Endothelial cell (in vitro differentiated cells): ENCODE results near the gene B3GAT1. TPM values are rescaled to one million over a fixed set of nuclear protein-coding genes. Genes with fewer than 3 reads are reported as not detected.

Source experiments
- DNase-seq: peaks from one replicate; pipeline ENCODE4 v3.0.0; 2021; ENCODE audit warnings: low spot score
- H3K27ac Mint-ChIP-seq: one replicate; pipeline ENCODE4 v1.8.0; 2021; ENCODE audit warnings: mixed read lengths, inconsistent platforms; ENCODE audit not compliant: unreplicated experiment
- H3K27me3 Mint-ChIP-seq: one replicate; pipeline ENCODE4 v1.8.0; 2021; ENCODE audit warnings: mild to moderate bottlenecking, moderate library complexity, mixed read lengths, inconsistent platforms; ENCODE audit not compliant: unreplicated experiment
- H3K36me3 Mint-ChIP-seq: one replicate; pipeline ENCODE4 v1.8.0; 2021; ENCODE audit warnings: mild to moderate bottlenecking, low read depth, mixed read lengths, inconsistent platforms; ENCODE audit not compliant: unreplicated experiment
- H3K4me1 Mint-ChIP-seq: one replicate; pipeline ENCODE4 v1.8.0; 2021; ENCODE audit warnings: mild to moderate bottlenecking, mixed read lengths, inconsistent platforms; ENCODE audit not compliant: unreplicated experiment
- H3K4me3 Mint-ChIP-seq: one replicate; pipeline ENCODE4 v1.8.0; 2021; ENCODE audit warnings: mild to moderate bottlenecking, mixed read lengths, inconsistent platforms; ENCODE audit not compliant: unreplicated experiment
- H3K9me3 Mint-ChIP-seq: one replicate; pipeline ENCODE4 v1.8.0; 2021; ENCODE audit warnings: mixed read lengths, inconsistent platforms; ENCODE audit not compliant: unreplicated experiment
- CTCF ChIP-seq: fragments of 200-600 bp; sonication (generic); IDR thresholded peaks from one replicate; pipeline ENCODE4 v1.5.0; 2021; ENCODE audit warnings: antibody characterized with exemption; ENCODE audit not compliant: unreplicated experiment
- total RNA-seq: library from RNA; stranded (reverse); fragmentation: NEBNext Ultra II Directional; extraction: Animal tissue kit (Norgen Biotek cat#: 25700); gene quantifications from one replicate; pipeline ENCODE4 v1.2.1, GENCODE V29; 2021; ENCODE audit not compliant: unreplicated experiment

The B3GAT1 gene
- total RNA-seq, 1 donor from 2014 or later = 18.2 TPM

DNA sequence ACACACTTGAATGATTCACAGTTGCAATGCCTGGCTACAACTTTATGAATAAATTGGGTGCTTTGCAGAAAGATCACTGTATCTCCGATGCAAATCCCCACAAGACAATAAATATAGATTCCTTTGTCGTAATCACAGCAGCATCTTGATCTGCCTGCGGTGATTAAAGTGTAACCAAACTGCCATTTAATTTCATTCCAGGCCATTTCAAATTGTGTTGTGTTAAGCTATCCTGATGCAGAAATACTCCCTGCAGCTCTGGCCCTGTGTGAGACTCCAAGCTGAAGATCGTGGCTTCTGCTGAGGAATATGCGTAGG lies 40.8 kb upstream of the B3GAT1 start:
- no peak for TF ChIP-seq CTCF
- Mint-ChIP-seq H3K27me3 (peaks cover 7% of the 10 kb centered on the region), H3K9me3 (no peaks in the 10 kb centered on the region), H3K4me1 (no peaks in the 10 kb centered on the region), H3K4me3 (no peak overlapping the region), H3K27ac (no peak overlapping the region), H3K36me3 (no peaks in the 10 kb centered on the region)
- no peak for DNase-seq

GRCh38 chr11:134452026-134452837 lies 40.2 kb upstream of the B3GAT1 start:
- Mint-ChIP-seq H3K27ac (no peak overlapping the region), H3K27me3 (peaks cover 7% of the 10 kb centered on the region), H3K9me3 (no peaks in the 10 kb centered on the region), H3K4me1 (no peaks in the 10 kb centered on the region), H3K4me3 (no peak overlapping the region), H3K36me3 (no peaks in the 10 kb centered on the region)
- TF ChIP-seq CTCF = no peak
- no peak for DNase-seq

DNA sequence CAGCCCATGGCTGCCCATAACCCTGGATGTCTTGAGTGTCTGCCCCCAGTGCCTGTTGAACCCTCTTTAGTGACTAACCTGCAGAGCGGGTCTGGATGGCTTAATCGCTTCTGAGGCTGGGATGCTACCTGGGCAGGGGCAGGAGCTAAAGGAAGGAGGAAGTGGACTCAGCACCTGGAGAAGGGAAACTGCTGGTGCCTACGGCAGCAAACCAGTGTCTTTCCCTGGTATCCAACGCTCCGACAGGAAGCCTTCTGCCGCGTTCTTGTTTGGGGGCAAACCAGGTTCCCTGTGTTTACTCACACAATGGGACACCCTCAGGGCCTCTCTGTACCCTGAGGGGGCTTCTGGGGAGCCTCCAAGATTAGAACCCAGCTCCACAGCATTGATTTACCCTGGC lies 38.1 kb upstream of the B3GAT1 start:
- H3K4me3 Mint-ChIP-seq = no peak overlapping the region
- no peak for TF ChIP-seq CTCF
- H3K27ac Mint-ChIP-seq = no peak overlapping the region
- no peak for DNase-seq
- no peaks in the 10 kb centered on the region for H3K9me3 Mint-ChIP-seq
- peaks cover 7% of the 10 kb centered on the region for H3K27me3 Mint-ChIP-seq
- no peaks in the 10 kb centered on the region for H3K36me3 Mint-ChIP-seq
- H3K4me1 Mint-ChIP-seq = no peaks in the 10 kb centered on the region

- no peaks in the 10 kb centered on the region for H3K9me3 Mint-ChIP-seq
- H3K4me3 Mint-ChIP-seq = no peak overlapping the region
- H3K27ac Mint-ChIP-seq = no peak overlapping the region
- no peak for DNase-seq
- no peaks in the 10 kb centered on the region for H3K4me1 Mint-ChIP-seq
- H3K27me3 Mint-ChIP-seq = peaks cover 7% of the 10 kb centered on the region
- no peaks in the 10 kb centered on the region for H3K36me3 Mint-ChIP-seq
- no peak for TF ChIP-seq CTCF
Observed at GRCh38 chr11:134449713-134450112, 37.7 kb upstream of the B3GAT1 start.

GRCh38 chr11:134449051-134449450 lies 37.0 kb upstream of the B3GAT1 start:
- Mint-ChIP-seq H3K4me1 (no peaks in the 10 kb centered on the region), H3K27me3 (peaks cover 7% of the 10 kb centered on the region), H3K9me3 (no peaks in the 10 kb centered on the region), H3K36me3 (no peaks in the 10 kb centered on the region), H3K27ac (no peak overlapping the region), H3K4me3 (no peak overlapping the region)
- no peak for DNase-seq
- TF ChIP-seq CTCF = no peak
